Endothelial cell of umbilical vein (primary cell): ENCODE data around the gene RSPH6A. TPM values are rescaled to one million over a fixed set of nuclear protein-coding genes. Genes with fewer than 3 reads are reported as not detected.

Experiments
- BruUV-seq: library from RNA; stranded (reverse); fragments of 400-500 nt; replicated peaks from 2 replicates; lab custom pipeline; 2021; lab: Mats Ljungman, UMichigan
- CTCF ChIA-PET: fragments of 300-600, 350-600 bp; sonication (Branson Sonifier 250); formaldehyde crosslinking; loops from one replicate; lab custom pipeline; 2021; ENCODE audit warnings: antibody characterized with exemption, inconsistent platforms; lab: Charles Lee
- POLR2A ChIA-PET: fragments of 300-600, 350-600 bp; sonication (Branson Sonifier 250); formaldehyde crosslinking; loops from one replicate; lab custom pipeline; 2021; ENCODE audit warnings: antibody characterized with exemption, inconsistent platforms; lab: Charles Lee
- DNase-seq: peaks from one replicate; pipeline ENCODE4 v3.0.0-alpha.2; 2011; ENCODE audit warnings: low read depth, low spot score
- FAIRE-seq: peaks from 2 replicates; lab custom pipeline; 2011; peaks lifted over from hg19 to GRCh38; lab: Jason Lieb, UNC
- H2AFZ ChIP-seq: 2 replicates; pipeline ENCODE4 v1.6.0; 2012; ENCODE audit warnings: low read depth, low read length, control low read depth, inconsistent platforms
- H3K27ac ChIP-seq: 2 replicates; pipeline ENCODE4 v1.5.1; 2011; ENCODE audit warnings: low read depth, mild to moderate bottlenecking, control low read depth, low read length, moderate library complexity; ENCODE audit not compliant: insufficient read depth
- H3K27me3 ChIP-seq, 2 experiments: 2 replicates each; pipeline versions ENCODE4 v1.6.0 to v1.6.1; 2011; ENCODE audit warnings: low read length in 2 of 2, mixed read lengths in 1 of 2; ENCODE audit not compliant: control insufficient read depth in 2 of 2, insufficient read depth in 2 of 2
- H3K36me3 ChIP-seq, 2 experiments: 2 replicates in 1 of 2; 3 replicates in 1 of 2; pipeline ENCODE4 v1.5.1; 2011; ENCODE audit warnings: low read length in 2 of 2, mild to moderate bottlenecking in 1 of 2, moderate library complexity in 1 of 2; ENCODE audit not compliant: control insufficient read depth in 2 of 2, insufficient read depth in 2 of 2; ENCODE audit errors: extremely low read depth in 1 of 2
- H3K4me1 ChIP-seq: 3 replicates; pipeline ENCODE4 v1.5.1; 2011; ENCODE audit warnings: mild to moderate bottlenecking, low read length; ENCODE audit not compliant: control insufficient read depth, insufficient read depth; ENCODE audit errors: extremely low read depth
- H3K4me2 ChIP-seq: 2 replicates; pipeline ENCODE4 v1.6.1; 2011; ENCODE audit warnings: low read length, control low read depth, mixed read lengths; ENCODE audit not compliant: insufficient read depth
- H3K4me3 ChIP-seq, 3 experiments: fragments of 200-600 bp in 1 of 3; sonication (generic), shearing (Covaris generic) in 1 of 3; replicated peaks in 1 of 3; 2 replicates each; pipeline ENCODE4 v1.5.1; 2011 to 2016; ENCODE audit warnings: control low read depth in 3 of 3, low read length in 3 of 3, mild to moderate bottlenecking in 2 of 3, inconsistent platforms in 1 of 3, low read depth in 1 of 3, moderate library complexity in 1 of 3; ENCODE audit not compliant: insufficient read depth in 1 of 3
- H3K79me2 ChIP-seq: 2 replicates; pipeline ENCODE4 v1.6.0; 2012; ENCODE audit warnings: low read length, inconsistent platforms; ENCODE audit not compliant: control insufficient read depth, insufficient read depth
- H3K9ac ChIP-seq: replicated peaks from 2 replicates; pipeline ENCODE3; 2011; ENCODE audit warnings: low read length, control low read depth; ENCODE audit not compliant: insufficient read depth; ENCODE audit errors: extremely low read depth
- H3K9me1 ChIP-seq: replicated peaks from 3 replicates; pipeline ENCODE4 v1.6.0; 2011; ENCODE audit warnings: mild to moderate bottlenecking, low read length; ENCODE audit not compliant: control insufficient read depth, insufficient read depth; ENCODE audit errors: extremely low read depth
- H3K9me3 ChIP-seq: replicated peaks from 2 replicates; pipeline ENCODE4 v1.5.1; 2012; ENCODE audit warnings: low read length, inconsistent platforms; ENCODE audit not compliant: control insufficient read depth, insufficient read depth
- H4K20me1 ChIP-seq: replicated peaks from 2 replicates; pipeline ENCODE3; 2011; ENCODE audit warnings: mild to moderate bottlenecking, low read length; ENCODE audit not compliant: control insufficient read depth, insufficient read depth; ENCODE audit errors: extremely low read depth
- CTCF ChIP-seq, 2 donors: IDR thresholded peaks; 1 replicate in 1 of 2; 2 replicates in 1 of 2; pipeline ENCODE4 v1.5.1; 2011; ENCODE audit warnings: low read length in 2 of 2, mild to moderate bottlenecking in 2 of 2, moderate library complexity in 2 of 2, control low read depth in 1 of 2, inconsistent platforms in 1 of 2, low read depth in 1 of 2; ENCODE audit not compliant: insufficient read depth in 1 of 2; ENCODE audit errors: extremely low read depth in 1 of 2
- EZH2 ChIP-seq: IDR thresholded peaks from 2 replicates; pipeline ENCODE4 v1.6.1; 2012; ENCODE audit warnings: borderline replicate concordance, low read depth, mild to moderate bottlenecking, moderate library complexity, low read length, inconsistent platforms; ENCODE audit not compliant: severe bottlenecking
- FOS ChIP-seq: IDR thresholded peaks from 2 replicates; pipeline ENCODE4 v1.6.1; 2011; ENCODE audit warnings: mild to moderate bottlenecking, low read length, moderate library complexity, borderline replicate concordance; ENCODE audit not compliant: insufficient read depth
- GATA2 ChIP-seq: IDR thresholded peaks from 2 replicates; pipeline ENCODE4 v1.7.0; 2011; ENCODE audit warnings: low read depth, mild to moderate bottlenecking, moderate library complexity, mixed read lengths, low read length; ENCODE audit not compliant: insufficient read length, insufficient read depth
- JUN ChIP-seq: IDR thresholded peaks from 2 replicates; pipeline ENCODE4 v1.6.1; 2011; ENCODE audit warnings: borderline replicate concordance, low read depth; ENCODE audit not compliant: insufficient read length, insufficient read depth
- MAX ChIP-seq: IDR thresholded peaks from 2 replicates; pipeline ENCODE4 v1.6.1; 2011; ENCODE audit not compliant: insufficient read depth, insufficient read length
- MYC ChIP-seq: IDR thresholded peaks from one replicate; pipeline ENCODE4 v1.6.1; 2011; ENCODE audit warnings: mild to moderate bottlenecking, low read depth, low read length
- POLR2A ChIP-seq: IDR thresholded peaks from 2 replicates; pipeline ENCODE4 v1.6.1; 2012; ENCODE audit warnings: low read depth, mild to moderate bottlenecking, control low read depth, low read length
- POLR2AphosphoS5 ChIP-seq: IDR thresholded peaks from 2 replicates; pipeline ENCODE4 v1.6.1; 2012; ENCODE audit warnings: low read depth, mild to moderate bottlenecking, control low read depth, low read length, moderate library complexity; ENCODE audit not compliant: insufficient read depth
- dilution Hi-C: fragments of 300-500 bp; cut with MboI; formaldehyde crosslinking; loops from one replicate; pipeline ENCODE4 v1.15.0; 2019; ENCODE audit warnings: low sequenced_read_pairs; ENCODE audit not compliant: extremely low pct_ligation_motif_present
- intact Hi-C: fragments of 100-400 bp; cut with micrococcal nuclease; formaldehyde crosslinking; loops from one replicate; pipeline ENCODE4 v1.10.0; 2022
- polyA plus RNA-seq, 4 experiments: library from polyadenylated mRNA; depleted of rRNA in 3 of 4; stranded (reverse) in 3 of 4; unstranded in 1 of 4; fragments of >200 nt; gene quantifications; 2 replicates each; pipeline versions ENCODE4 v1.2.1 to v1.2.3, GENCODE V29; 2011 to 2012; ENCODE audit warnings: missing spikeins in 1 of 4
- total RNA-seq: library from RNA; stranded (reverse); gene quantifications from 2 replicates; pipeline ENCODE4 v1.2.3, GENCODE V29; 2021

Gene RSPH6A
- total and polyA plus RNA-seq, 2 donors (not counting 3 experiments of a cell fraction or from before 2014, with no cell fraction given) = 0.03 to 0.62 TPM

DNA sequence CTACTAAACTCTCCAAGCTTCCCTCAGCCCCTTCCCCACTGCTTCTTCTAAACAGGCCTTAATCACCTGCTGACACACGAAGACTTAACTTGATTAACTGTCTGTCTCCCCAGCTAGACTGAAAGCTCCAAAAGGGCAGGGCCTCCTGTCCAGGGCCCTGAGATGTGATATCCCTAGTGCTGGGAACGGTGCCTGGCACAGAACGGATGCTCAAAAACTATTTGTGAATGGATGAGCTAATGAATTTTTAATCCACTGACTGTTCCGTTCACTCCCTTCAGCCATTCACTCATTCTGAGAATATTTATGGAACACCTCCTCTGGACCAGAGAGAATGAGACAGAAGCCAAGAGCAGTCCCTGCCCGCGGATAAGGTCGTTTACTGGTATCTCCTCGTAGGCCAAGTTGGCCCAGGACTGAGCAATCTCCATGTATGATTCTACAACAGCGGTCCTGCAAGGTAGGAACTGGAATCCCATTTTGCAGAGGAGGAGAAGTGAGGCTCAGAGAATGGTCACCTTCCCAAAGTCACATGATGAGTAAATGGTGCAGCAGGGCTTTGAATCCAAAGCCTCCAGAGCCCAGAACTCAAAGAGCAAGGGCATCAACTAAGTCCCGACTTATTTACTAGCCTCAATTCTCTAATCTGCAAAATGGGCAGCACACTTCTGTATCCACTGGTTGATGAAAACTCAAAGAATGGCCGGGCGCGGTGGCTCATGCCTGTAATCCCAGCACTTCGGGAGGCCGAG, 25.9 kb downstream of the RSPH6A start:
- Histone ChIP-seq H3K4me1 (peaks cover 16% of the 10 kb centered on the region), H2AFZ (no peak overlapping the region), H3K27me3 (no peaks in the 10 kb centered on the region), H3K9me3 (no peaks in the 10 kb centered on the region), H3K4me3 (no peak overlapping the region), H3K36me3 (peaks cover 10 to 31% of the 10 kb centered on the region in 2 experiments), H3K9me1 (no peaks in the 10 kb centered on the region), H4K20me1 (no peaks in the 10 kb centered on the region), H3K79me2 (peaks cover 18% of the 10 kb centered on the region), H3K9ac (no peak overlapping the region), H3K27ac (no peak overlapping the region), H3K4me2 (no peak overlapping the region)
- intact Hi-C loops = no loop called here
- ChIA-PET CTCF (interaction anchor here (0.9 to 1.9 kb wide), 3 partner anchors 10 to 19 kb away, joined by 3 to 10 read pairs (median 4); no protein-coding TSS in a partner anchor), POLR2A (interaction anchor here (0.6 to 0.7 kb wide), 2 partner anchors 13 to 18 kb away, joined by 3 read pairs; no protein-coding TSS in a partner anchor)
- dilution Hi-C loops = no loop called here
- FAIRE-seq (no peak), DNase-seq (no peak)
- TF ChIP-seq EZH2 (no peak), MYC (no peak), GATA2 (no peak), MAX (no peak), POLR2A (no peak), JUN (no peak), FOS (no peak), CTCF (IDR thresholded peaks at IDR 0.05; ENCODE audit: extremely low read depth in 1 of 2, insufficient read depth in 1 of 2, low read depth in 1 of 2, low read length in 2 of 2) (no peak), POLR2AphosphoS5 (no peak)
- BruUV-seq = no TSS peak
